OCI-LY7 (cell line): ENCODE measurements around the gene FAM135A.

ENCODE experiments used
- EZH2phosphoT487 ChIP-seq: fragments of 200-600 bp; sonication (generic); IDR thresholded peaks from 2 replicates; pipeline ENCODE4 v1.6.1; 2018; ENCODE audit warnings: low read depth, borderline replicate concordance, mild to moderate bottlenecking, mixed run types, antibody characterized with exemption, low read length, moderate library complexity, mixed read lengths
- TF ChIP-seq, protein P1 (sequence below): fragments of 200-600 bp; sonication (generic); conservative IDR thresholded peaks from 2 replicates; pipeline ENCODE4 v1.5.1; 2014; ENCODE audit warnings: mild to moderate bottlenecking, antibody characterized with exemption, low read length, moderate library complexity, mixed read lengths

DNA sequence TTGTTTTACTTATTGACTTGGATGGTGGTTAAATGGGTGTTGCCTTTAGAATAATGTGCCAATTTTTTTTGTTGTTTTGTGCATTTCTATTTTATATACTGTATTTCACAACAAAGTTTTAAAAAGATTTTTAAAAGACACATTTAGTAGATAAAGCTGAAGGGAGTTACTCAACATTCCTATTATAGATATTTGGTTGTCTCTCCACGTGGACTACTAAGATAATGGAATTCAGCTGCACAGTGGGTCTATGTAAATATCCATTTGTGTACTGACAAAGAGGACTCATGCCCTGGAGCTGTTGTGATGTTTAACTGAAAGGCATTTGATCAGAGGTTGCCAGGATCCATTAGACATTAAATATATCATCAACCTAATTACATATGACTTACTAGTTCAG lies 23.2 kb upstream of the FAM135A start:
- TF ChIP-seq, protein P1, sequence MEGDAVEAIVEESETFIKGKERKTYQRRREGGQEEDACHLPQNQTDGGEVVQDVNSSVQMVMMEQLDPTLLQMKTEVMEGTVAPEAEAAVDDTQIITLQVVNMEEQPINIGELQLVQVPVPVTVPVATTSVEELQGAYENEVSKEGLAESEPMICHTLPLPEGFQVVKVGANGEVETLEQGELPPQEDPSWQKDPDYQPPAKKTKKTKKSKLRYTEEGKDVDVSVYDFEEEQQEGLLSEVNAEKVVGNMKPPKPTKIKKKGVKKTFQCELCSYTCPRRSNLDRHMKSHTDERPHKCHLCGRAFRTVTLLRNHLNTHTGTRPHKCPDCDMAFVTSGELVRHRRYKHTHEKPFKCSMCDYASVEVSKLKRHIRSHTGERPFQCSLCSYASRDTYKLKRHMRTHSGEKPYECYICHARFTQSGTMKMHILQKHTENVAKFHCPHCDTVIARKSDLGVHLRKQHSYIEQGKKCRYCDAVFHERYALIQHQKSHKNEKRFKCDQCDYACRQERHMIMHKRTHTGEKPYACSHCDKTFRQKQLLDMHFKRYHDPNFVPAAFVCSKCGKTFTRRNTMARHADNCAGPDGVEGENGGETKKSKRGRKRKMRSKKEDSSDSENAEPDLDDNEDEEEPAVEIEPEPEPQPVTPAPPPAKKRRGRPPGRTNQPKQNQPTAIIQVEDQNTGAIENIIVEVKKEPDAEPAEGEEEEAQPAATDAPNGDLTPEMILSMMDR = no peak
- TF ChIP-seq EZH2phosphoT487 = no peak
